A549 (cell line): ENCODE measurements around the gene COQ7. TPM values are rescaled to one million over a fixed set of nuclear protein-coding genes. Genes with fewer than 3 reads are reported as not detected.

Experiments used
- ATAC-seq, 2 experiments: fragments of 200-7000 bp in 1 of 2; fragments of >200 bp in 1 of 2; cut with Nextera tagmentation in 1 of 2; cut with Tn5 transposase in 1 of 2; 3 replicates each; pipeline versions ENCODE4 v1.8.0 to v1.9.1; 2018 to 2020; ENCODE audit warnings: mild to moderate bottlenecking in 1 of 2, moderate library complexity in 1 of 2
- CTCF ChIA-PET: fragments of 300-600 bp; sonication (Branson Sonifier 250); formaldehyde crosslinking; extraction: SDS; loops from one replicate; lab custom pipeline; 2021; ENCODE audit warnings: antibody characterized with exemption, inconsistent platforms; lab: Yijun Ruan, JAX
- POLR2A ChIA-PET: fragments of 350-600 bp; formaldehyde crosslinking; extraction: SDS; loops from one replicate; lab custom pipeline; 2021; ENCODE audit warnings: antibody characterized with exemption, inconsistent platforms; lab: Yijun Ruan, JAX
- DNase-seq, 2 experiments: peaks; one replicate each; pipeline versions ENCODE4 v3.0.0 to v3.0.0-alpha.2; 2011 to 2016; ENCODE audit warnings: low read depth in 1 of 2, low spot score in 1 of 2
- FAIRE-seq: peaks from 2 replicates; lab custom pipeline; 2011; peaks lifted over from hg19 to GRCh38; lab: Jason Lieb, UNC
- H3K27ac ChIP-seq, 2 experiments: fragments of >200 bp; sonication (Bioruptor Twin); formaldehyde crosslinking; 3 replicates each; pipeline ENCODE4 v1.5.1; 2016 to 2017
- H3K4me1 ChIP-seq: fragments of >200 bp; sonication (Bioruptor Twin); formaldehyde crosslinking; 3 replicates; pipeline ENCODE4 v1.6.1; 2016
- H3K4me2 ChIP-seq: fragments of >200 bp; sonication (Bioruptor Twin); formaldehyde crosslinking; 3 replicates; pipeline ENCODE4 v1.6.1; 2016
- H3K4me3 ChIP-seq: fragments of >200 bp; sonication (Bioruptor Twin); formaldehyde crosslinking; 3 replicates; pipeline ENCODE4 v1.5.1; 2016
- H3K9me3 ChIP-seq: fragments of >200 bp; sonication (Bioruptor Twin); formaldehyde crosslinking; 3 replicates; pipeline ENCODE4 v1.6.1; 2016
- ATOH8 ChIP-seq: fragments of 250-450 bp; sonication (Bioruptor Pico); IDR thresholded peaks from 2 replicates; pipeline ENCODE4 v1.5.0; 2020; ENCODE audit warnings: low read depth, mild to moderate bottlenecking, moderate library complexity
- CHD2 ChIP-seq: fragments of 150-350 bp; IDR thresholded peaks from 2 replicates; pipeline ENCODE4 v1.6.1; 2014; ENCODE audit warnings: low read length; ENCODE audit not compliant: partially characterized antibody
- EHF ChIP-seq: fragments of 250-450 bp; sonication (Bioruptor Pico); IDR thresholded peaks from 2 replicates; pipeline ENCODE4 v1.5.0; 2020; ENCODE audit warnings: mild to moderate bottlenecking
- EHMT2 ChIP-seq: fragments of 200-600 bp; sonication (generic); IDR thresholded peaks from 2 replicates; pipeline ENCODE4 v1.6.1; 2016; ENCODE audit warnings: antibody characterized with exemption, low read depth, mild to moderate bottlenecking, moderate library complexity
- FOSB ChIP-seq: fragments of 250-450 bp; sonication (Bioruptor Pico); IDR thresholded peaks from 2 replicates; pipeline ENCODE4 v1.5.0; 2020; ENCODE audit warnings: mild to moderate bottlenecking, moderate library complexity
- FOSL2 ChIP-seq, 2 experiments: fragments of 450-650 bp in 1 of 2; fragments of >200 bp in 1 of 2; sonication (Bioruptor Twin) in 1 of 2; formaldehyde crosslinking; IDR thresholded peaks; 2 replicates each; pipeline versions ENCODE4 v1.5.0 to v1.6.1; 2016 to 2020; ENCODE audit warnings: mild to moderate bottlenecking in 1 of 2, moderate library complexity in 1 of 2
- FOXS1 ChIP-seq: fragments of 250-450 bp; sonication (Bioruptor Pico); IDR thresholded peaks from 2 replicates; pipeline ENCODE4 v1.5.0; 2020; ENCODE audit warnings: mild to moderate bottlenecking, moderate library complexity
- GATA3 ChIP-seq: IDR thresholded peaks from 2 replicates; pipeline ENCODE4 v1.6.1; 2012; ENCODE audit warnings: borderline replicate concordance
- JUN ChIP-seq, 2 experiments: fragments of >200 bp; sonication (Bioruptor Twin); formaldehyde crosslinking; IDR thresholded peaks; 2 replicates in 1 of 2; 3 replicates in 1 of 2; pipeline ENCODE4 v1.6.1; 2016 to 2017
- KDM1A ChIP-seq: fragments of 200-600 bp; sonication (generic); IDR thresholded peaks from 2 replicates; pipeline ENCODE4 v1.6.1; 2016; ENCODE audit warnings: low read depth, mild to moderate bottlenecking
- MAFK ChIP-seq: fragments of 450-650 bp; IDR thresholded peaks from 2 replicates; pipeline ENCODE4 v1.6.1; 2014; ENCODE audit not compliant: partially characterized antibody
- MAX ChIP-seq: IDR thresholded peaks from 2 replicates; pipeline ENCODE4 v1.6.1; 2012
- MAZ ChIP-seq: fragments of 150-350 bp; IDR thresholded peaks from 2 replicates; pipeline ENCODE4 v1.6.1; 2014; ENCODE audit warnings: antibody characterized with exemption, low read depth, low read length, borderline replicate concordance
- MYC ChIP-seq: IDR thresholded peaks from 2 replicates; pipeline ENCODE4 v1.6.1; 2012; ENCODE audit warnings: mild to moderate bottlenecking, inconsistent platforms, low read length, improper control_type of control experiment, borderline replicate concordance
- NFE2L2 ChIP-seq: fragments of 150-350 bp; conservative IDR thresholded peaks from 2 replicates; pipeline ENCODE4 v1.6.1; 2014; ENCODE audit warnings: low read length
- NR3C1 ChIP-seq: fragments of >200 bp; sonication (Bioruptor Twin); formaldehyde crosslinking; IDR thresholded peaks from 3 replicates; pipeline ENCODE4 v1.6.1; 2017
- RARB ChIP-seq: fragments of 250-450 bp; sonication (Bioruptor Pico); IDR thresholded peaks from 2 replicates; pipeline ENCODE4 v1.8.0; 2021; ENCODE audit warnings: mild to moderate bottlenecking, moderate library complexity
- RNF2 ChIP-seq: fragments of 200-600 bp; sonication (generic); IDR thresholded peaks from 2 replicates; pipeline ENCODE4 v1.6.1; 2016; ENCODE audit warnings: low read depth, mild to moderate bottlenecking, antibody characterized with exemption, moderate library complexity, borderline replicate concordance
- SREBF2 ChIP-seq: fragments of 450-650 bp; IDR thresholded peaks from 2 replicates; pipeline ENCODE4 v1.6.1; 2014; ENCODE audit warnings: mild to moderate bottlenecking, moderate library complexity
- ZC3H11A ChIP-seq: fragments of 450-650 bp; IDR thresholded peaks from 2 replicates; pipeline ENCODE4 v1.6.1; 2014; ENCODE audit warnings: antibody characterized with exemption, mild to moderate bottlenecking
- WGBS: methylation state at CpG from one replicate; pipeline ENCODE4 v1.1.6; 2017; ENCODE audit errors: missing lambda C conversion rate; 5-methylcytosine and 5-hydroxymethylcytosine counted together
- polyA plus RNA-seq, 4 experiments: library from polyadenylated mRNA; depleted of rRNA in 3 of 4; stranded (reverse); fragments of >200 nt; fragmentation: RNase III in 1 of 4; extraction: RNeasy Plus Mini Kit Qiagen cat#74134 plus additional on column Dnase treatment in 1 of 4; gene quantifications; 2 replicates in 3 of 4; 3 replicates in 1 of 4; pipeline ENCODE4 v1.2.3, GENCODE V29; 2011 to 2017
- TF ChIP-seq, protein P1 (sequence below): fragments of >200 bp; sonication (Bioruptor Twin); formaldehyde crosslinking; IDR thresholded peaks from 3 replicates; pipeline ENCODE4 v1.6.1; 2016
- TF ChIP-seq, protein P2 (sequence below): fragments of >200 bp; sonication (Bioruptor Twin); formaldehyde crosslinking; IDR thresholded peaks from 3 replicates; pipeline ENCODE4 v1.5.1; 2016
- TF ChIP-seq, protein P3 (sequence below): fragments of 450-650 bp; IDR thresholded peaks from 2 replicates; pipeline ENCODE4 v1.6.1; 2014; ENCODE audit warnings: antibody characterized with exemption

The COQ7 gene
- polyA plus RNA-seq, 2 of the 4 experiments (the other 2 are of a cell fraction) = 16.3 to 23.8 TPM

GRCh38 chr16:19110537-19111360 is 43.3 kb downstream of the COQ7 start:
- 60% methylated on average over 4 of the region's 4 CpGs for WGBS
- Histone ChIP-seq H3K4me3 (no peak overlapping the region), H3K4me1 (peaks cover 59% of the 10 kb centered on the region)
- TF ChIP-seq GATA3 = peak; percentile 43; the same call in 1 of the 2 replicates
- TF ChIP-seq ATOH8 (CRISPR knock-in tag) = no peak
- TF ChIP-seq, all 56 proteins: peak for 1
- ATAC-seq = no peak
- Histone ChIP-seq H3K9me3 (no peaks in the 10 kb centered on the region), H3K4me2 (peak overlapping the region; percentile 52), H3K27ac (peak overlapping the region in 1 of 2 experiments; percentile 61; a peak in 4 of 6 replicates)
- DNase-seq = peak in 1 of 2 experiments; percentile 38
- POLR2A ChIA-PET = no interaction called here
- CTCF ChIA-PET = interaction anchor here (1.2 to 12.5 kb wide), 2 partner anchors 14 to 24 kb away, joined by 4 to 114 read pairs; no protein-coding TSS in a partner anchor
- FAIRE-seq = no peak

DNA sequence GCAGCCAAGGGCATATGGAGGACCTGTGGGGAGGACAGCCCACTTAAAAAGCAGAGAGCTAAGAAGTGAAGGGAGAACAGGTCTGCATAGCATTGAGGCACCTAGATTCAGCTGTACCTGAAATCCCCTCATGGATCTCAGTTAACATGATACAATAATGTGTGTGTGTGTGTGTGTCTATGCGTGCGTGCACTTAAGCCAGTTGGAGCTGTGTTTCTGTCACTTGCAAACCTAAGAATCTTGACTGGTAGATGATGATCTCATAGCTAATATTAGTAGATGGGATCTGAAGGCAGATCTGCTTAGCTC is 44.6 kb downstream of the COQ7 start:
- WGBS = 98% methylated on average over 2 of the region's 2 CpGs
- peak overlapping the region in 1 of 2 experiments; percentile 96; a peak in 4 of 6 replicates for H3K27ac ChIP-seq
- H3K4me1 ChIP-seq = peaks cover 70% of the 10 kb centered on the region
- TF ChIP-seq MAFK = no peak
- no peak for TF ChIP-seq SREBF2
- no peak for TF ChIP-seq MYC
- TF ChIP-seq EHF (CRISPR knock-in tag) = no peak
- TF ChIP-seq, protein P1, sequence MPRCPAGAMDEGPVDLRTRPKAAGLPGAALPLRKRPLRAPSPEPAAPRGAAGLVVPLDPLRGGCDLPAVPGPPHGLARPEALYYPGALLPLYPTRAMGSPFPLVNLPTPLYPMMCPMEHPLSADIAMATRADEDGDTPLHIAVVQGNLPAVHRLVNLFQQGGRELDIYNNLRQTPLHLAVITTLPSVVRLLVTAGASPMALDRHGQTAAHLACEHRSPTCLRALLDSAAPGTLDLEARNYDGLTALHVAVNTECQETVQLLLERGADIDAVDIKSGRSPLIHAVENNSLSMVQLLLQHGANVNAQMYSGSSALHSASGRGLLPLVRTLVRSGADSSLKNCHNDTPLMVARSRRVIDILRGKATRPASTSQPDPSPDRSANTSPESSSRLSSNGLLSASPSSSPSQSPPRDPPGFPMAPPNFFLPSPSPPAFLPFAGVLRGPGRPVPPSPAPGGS = no peak
- no peak for TF ChIP-seq NFE2L2
- no peak for TF ChIP-seq MAZ
- TF ChIP-seq, all 56 proteins: peak for 0
- Histone ChIP-seq H3K4me2 (peak overlapping the region; percentile 85; the same call in 2 of the 3 replicates), H3K4me3 (no peak overlapping the region), H3K9me3 (no peaks in the 10 kb centered on the region)
- POLR2A ChIA-PET = interaction anchor here (0.6 to 1.6 kb wide), 4 partner anchors 12 to 26 kb away, joined by 3 to 4 read pairs (median 4); no protein-coding TSS in a partner anchor
- CTCF ChIA-PET = interaction anchor here (0.6 to 12.5 kb wide), 7 partner anchors 14 to 391 kb away, joined by 3 to 114 read pairs (median 3); no protein-coding TSS in a partner anchor
- FAIRE-seq (no peak), DNase-seq (no peak), ATAC-seq (no peak)

- DNase-seq = peak; percentile 85 to 93
- no peak for FAIRE-seq
- peaks cover 70% of the 10 kb centered on the region for H3K4me1 ChIP-seq
- no peak for TF ChIP-seq FOXS1 (CRISPR knock-in tag)
- TF ChIP-seq FOSL2 (IDR thresholded peaks at IDR 0.05) = no peak
- TF ChIP-seq FOSL2 (CRISPR knock-in tag; IDR thresholded peaks at IDR 0.05) = no peak
- no peak for TF ChIP-seq RNF2
- TF ChIP-seq MAX = peak; percentile 85
- TF ChIP-seq FOSB (CRISPR knock-in tag) = no peak
- peak; percentile 60 to 85; a peak in 4 of 5 replicates for TF ChIP-seq JUN (IDR thresholded peaks at IDR 0.05)
- no peak for TF ChIP-seq NFE2L2
- TF ChIP-seq KDM1A = no peak
- TF ChIP-seq ZC3H11A = no peak
- TF ChIP-seq CHD2 = no peak
- no peak for TF ChIP-seq NR3C1
- no peak for TF ChIP-seq RARB (CRISPR knock-in tag)
- no peak for TF ChIP-seq EHMT2
- TF ChIP-seq, protein P2, sequence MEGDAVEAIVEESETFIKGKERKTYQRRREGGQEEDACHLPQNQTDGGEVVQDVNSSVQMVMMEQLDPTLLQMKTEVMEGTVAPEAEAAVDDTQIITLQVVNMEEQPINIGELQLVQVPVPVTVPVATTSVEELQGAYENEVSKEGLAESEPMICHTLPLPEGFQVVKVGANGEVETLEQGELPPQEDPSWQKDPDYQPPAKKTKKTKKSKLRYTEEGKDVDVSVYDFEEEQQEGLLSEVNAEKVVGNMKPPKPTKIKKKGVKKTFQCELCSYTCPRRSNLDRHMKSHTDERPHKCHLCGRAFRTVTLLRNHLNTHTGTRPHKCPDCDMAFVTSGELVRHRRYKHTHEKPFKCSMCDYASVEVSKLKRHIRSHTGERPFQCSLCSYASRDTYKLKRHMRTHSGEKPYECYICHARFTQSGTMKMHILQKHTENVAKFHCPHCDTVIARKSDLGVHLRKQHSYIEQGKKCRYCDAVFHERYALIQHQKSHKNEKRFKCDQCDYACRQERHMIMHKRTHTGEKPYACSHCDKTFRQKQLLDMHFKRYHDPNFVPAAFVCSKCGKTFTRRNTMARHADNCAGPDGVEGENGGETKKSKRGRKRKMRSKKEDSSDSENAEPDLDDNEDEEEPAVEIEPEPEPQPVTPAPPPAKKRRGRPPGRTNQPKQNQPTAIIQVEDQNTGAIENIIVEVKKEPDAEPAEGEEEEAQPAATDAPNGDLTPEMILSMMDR = no peak
- TF ChIP-seq GATA3 = no peak
- TF ChIP-seq, protein P3, sequence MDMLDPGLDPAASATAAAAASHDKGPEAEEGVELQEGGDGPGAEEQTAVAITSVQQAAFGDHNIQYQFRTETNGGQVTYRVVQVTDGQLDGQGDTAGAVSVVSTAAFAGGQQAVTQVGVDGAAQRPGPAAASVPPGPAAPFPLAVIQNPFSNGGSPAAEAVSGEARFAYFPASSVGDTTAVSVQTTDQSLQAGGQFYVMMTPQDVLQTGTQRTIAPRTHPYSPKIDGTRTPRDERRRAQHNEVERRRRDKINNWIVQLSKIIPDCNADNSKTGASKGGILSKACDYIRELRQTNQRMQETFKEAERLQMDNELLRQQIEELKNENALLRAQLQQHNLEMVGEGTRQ = no peak
- TF ChIP-seq, protein P1 = peak; percentile 58; the same call in 1 of the 3 replicates
Observed at GRCh38 chr16:19113577-19114358, 46.4 kb downstream of the COQ7 start, which contains the start of gene ITPRIPL2. Gene ITPRIPL2, plus strand, starts transcription at chr16:19113964. Its CDS starts 498 bp downstream, at chr16:19114462.

More at GRCh38 chr16:19113577-19114358, 46.4 kb downstream of the COQ7 start, which contains the start of gene ITPRIPL2:
- ChIA-PET CTCF (interaction anchor here (0.6 to 12.5 kb wide), 8 partner anchors 9 to 319 kb away, joined by 3 to 114 read pairs (median 4); no protein-coding TSS in a partner anchor), POLR2A (interaction anchor here (0.6 to 1.7 kb wide), 10 partner anchors 10 to 560 kb away, joined by 3 to 16 read pairs (median 4); partner anchors contain the start of genes ARL6IP1 and VPS35L)
- Histone ChIP-seq H3K4me3 (peak within 1 kb of the TSS; percentile 67), H3K27ac (peak within 1 kb of the TSS; percentile 92 to 96), H3K9me3 (no peaks in the 10 kb centered on the region), H3K4me2 (peak within 1 kb of the TSS; percentile 85)
- WGBS = 2% methylated on average over 13 of the region's 74 CpGs
- peak; percentile 85 for ATAC-seq
